GM18907 (cell line): Measurements from ENCODE around the gene TPH2.

Experiments used
- ATAC-seq: cut with Tn5 transposase; IDR thresholded peaks from one replicate; pipeline ENCODE4 v1.9.1; 2021; ENCODE audit warnings: mild to moderate bottlenecking, moderate library complexity; ENCODE audit not compliant: unreplicated experiment

TPH2 gene

GRCh38 chr12:71938728-71939385, at the start of gene TPH2:
Gene TPH2 (plus strand): TSS chr12:71938845. CDS start chr12:71938987, 142 bp downstream.
- peak; percentile 79 for ATAC-seq

DNA sequence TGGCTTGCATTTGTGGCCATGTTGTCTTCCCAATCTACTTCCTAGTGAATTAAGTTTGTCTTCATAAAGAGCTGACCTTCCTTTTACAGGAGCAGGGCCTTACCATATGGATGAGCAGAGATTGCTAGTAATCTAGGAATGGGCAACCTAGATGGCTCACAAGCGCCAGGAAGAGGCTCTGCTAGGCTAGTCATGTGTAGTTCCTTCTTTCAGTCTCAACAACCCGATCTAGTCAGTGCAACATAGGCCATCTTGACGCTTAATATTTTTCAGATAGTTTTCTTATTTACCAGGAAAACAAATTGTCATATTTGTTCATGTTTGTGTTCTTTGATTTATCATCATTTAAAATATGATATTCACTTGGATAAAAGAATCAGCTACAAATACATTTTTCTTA, 48.2 kb upstream of the TPH2 start:
- no peak for ATAC-seq

- ATAC-seq: no peak
Observed at GRCh38 chr12:71892059-71892458, 46.6 kb upstream of the TPH2 start.

DNA sequence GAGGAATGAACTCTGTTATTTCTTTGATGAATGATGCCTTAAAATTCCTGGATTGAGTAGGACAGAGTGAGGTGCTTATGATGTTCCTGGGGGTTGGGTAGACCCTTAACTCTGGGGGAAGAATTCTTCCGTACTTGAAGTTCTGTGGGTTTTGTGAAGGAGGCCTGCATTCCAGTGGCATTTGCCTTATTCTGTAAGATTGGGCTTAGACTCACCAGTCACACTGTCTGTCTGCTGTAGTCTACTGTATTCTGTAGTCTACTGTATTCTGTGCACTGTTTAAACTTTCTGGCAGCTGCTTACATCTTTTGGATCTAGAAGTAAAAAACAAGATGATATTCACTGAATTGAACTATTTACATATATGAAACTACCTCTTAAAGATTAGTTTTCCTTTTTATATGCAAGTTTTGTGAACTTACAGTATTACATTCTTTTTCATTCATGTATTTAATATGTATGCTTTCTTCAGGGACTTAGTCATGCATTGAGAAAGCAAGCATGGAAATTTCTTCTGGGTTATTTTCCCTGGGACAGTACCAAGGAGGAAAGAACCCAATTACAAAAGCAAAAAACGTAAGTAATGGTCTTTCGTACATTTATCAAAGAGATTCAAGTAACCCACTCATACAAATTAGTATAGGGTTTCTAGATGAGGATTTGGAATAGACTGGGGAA, 42.3 kb upstream of the TPH2 start:
- ATAC-seq: no peak

- ATAC-seq: no peak
Observed at GRCh38 chr12:71900091-71900490, 38.6 kb upstream of the TPH2 start.

DNA sequence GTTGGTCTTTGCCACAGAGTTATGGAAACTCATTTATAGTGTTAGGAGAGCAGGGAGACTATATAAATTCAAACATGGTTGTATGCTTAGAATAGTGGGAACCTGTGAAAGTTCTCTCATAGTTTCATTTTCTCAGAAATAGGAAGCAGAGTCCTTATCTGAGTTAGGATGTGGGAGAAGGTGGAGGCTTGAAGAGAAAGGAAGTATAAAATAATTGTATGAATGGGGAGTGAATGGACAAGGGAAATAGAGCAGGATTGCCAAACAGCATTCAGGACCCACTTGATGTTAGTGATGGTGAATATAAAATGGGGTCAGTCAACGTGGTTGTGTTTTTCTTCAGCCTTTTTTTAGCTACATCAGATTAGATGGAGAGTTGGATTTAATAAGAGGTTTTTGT, 34.0 kb upstream of the TPH2 start:
- ATAC-seq: no peak

DNA sequence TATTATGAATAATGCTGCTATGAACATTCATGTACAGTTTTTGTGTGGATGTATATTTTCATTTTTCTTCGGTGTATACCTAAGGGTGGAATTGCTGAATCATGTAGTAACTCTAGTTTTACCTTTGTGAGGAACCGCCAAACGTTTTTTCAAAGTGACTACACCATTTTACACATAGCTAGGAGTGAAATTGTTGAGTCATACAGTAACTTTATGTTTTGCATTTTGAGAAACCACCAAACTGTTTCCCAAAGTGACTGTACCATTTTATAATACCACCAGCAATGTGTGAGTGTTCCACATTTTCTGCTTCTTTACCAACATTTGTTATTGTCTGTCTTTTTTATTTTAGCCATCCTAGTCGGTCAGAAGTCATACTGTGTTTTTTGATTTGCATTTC, 3.1 kb upstream of the TPH2 start:
- ATAC-seq: peak; percentile 88

DNA sequence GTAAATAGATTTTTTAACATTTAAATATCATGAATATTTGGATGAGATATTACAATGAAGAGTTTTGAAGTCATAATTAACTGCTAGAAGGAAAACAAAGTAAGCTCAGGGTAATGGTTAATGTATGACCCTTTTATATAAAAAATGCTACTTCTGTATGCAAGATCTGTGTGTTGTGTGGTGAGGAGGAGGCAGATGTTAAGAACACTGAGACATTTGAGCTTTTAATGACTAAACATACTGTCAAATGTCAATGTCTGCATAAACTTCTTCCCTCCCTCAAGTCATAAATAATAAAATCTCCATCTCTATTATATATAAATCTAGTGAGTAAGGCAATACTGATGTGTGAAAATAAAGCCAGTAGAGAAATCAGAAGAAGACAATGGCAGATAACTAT, 1.4 kb downstream of the TPH2 start:
- no peak for ATAC-seq

- ATAC-seq: no peak
Observed at GRCh38 chr12:71941174-71941573, 2.5 kb downstream of the TPH2 start.

GRCh38 chr12:71942259-71942658, 3.6 kb downstream of the TPH2 start:
- ATAC-seq: no peak

GRCh38 chr12:71942703-71943102, 4.1 kb downstream of the TPH2 start:
- ATAC-seq: no peak

DNA sequence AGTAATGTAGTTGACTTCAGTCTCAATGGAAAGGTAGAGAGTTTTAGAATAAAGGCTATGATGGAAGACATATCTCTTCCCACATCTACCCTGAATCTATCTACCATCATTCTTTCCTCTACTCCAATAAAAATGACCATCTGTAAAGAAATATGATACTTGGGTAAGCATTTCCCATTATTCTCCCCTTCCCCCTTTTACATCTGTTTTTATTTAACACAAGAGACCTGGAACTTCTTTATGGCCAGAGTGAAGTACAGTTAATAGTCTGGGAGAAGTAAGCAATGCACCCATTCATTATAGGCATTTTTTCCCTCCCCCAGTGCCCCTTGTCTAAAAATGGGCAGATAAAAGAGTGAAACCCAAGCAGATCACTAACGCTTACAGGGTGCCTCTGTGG, 6.5 kb downstream of the TPH2 start:
- no peak for ATAC-seq

DNA sequence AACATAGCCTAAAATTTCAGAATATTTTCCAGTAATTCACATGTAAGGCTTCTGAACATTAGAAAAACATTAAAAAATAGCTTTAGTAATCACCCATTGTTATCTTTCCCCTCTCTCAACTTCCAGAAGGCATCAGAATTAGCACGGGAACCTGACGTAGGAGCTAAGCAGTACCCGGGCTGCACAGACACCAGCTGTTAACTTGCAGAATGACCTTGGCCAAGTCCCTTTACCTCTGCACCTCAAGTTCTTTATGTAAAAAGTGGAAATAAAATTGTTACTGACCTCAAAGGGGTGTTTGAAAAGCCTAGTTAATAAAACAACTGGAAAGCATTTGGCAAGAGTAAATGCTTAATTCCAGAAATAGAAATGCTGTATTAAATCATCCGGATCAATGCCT, 7.2 kb downstream of the TPH2 start:
- no peak for ATAC-seq

DNA sequence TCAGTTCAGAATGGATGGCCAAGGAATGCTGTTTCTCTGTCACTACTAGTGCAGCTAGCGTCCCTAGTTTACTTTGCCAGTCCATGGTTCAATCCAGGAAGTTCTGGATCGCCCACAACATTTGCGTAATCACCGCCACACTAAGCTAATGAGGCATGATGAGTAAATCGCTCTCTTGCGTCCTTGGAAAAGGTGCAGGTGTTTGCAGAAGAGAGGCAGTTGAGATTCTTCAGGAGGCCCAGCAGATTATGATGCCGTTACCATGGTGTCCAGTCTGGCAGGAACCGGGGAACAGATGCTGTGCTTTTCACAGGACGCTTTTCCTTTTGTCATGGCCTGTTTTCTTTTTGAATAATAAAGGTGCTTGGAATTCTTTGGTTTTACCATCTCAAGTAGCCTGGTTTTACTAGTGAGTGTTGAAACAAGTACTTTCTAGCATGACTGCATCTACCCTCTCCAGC, 9.0 kb downstream of the TPH2 start:
- ATAC-seq: no peak

- no peak for ATAC-seq
Observed at GRCh38 chr12:71948390-71948789, 9.7 kb downstream of the TPH2 start.

GRCh38 chr12:71949646-71950045, 11.0 kb downstream of the TPH2 start:
- ATAC-seq: no peak

DNA sequence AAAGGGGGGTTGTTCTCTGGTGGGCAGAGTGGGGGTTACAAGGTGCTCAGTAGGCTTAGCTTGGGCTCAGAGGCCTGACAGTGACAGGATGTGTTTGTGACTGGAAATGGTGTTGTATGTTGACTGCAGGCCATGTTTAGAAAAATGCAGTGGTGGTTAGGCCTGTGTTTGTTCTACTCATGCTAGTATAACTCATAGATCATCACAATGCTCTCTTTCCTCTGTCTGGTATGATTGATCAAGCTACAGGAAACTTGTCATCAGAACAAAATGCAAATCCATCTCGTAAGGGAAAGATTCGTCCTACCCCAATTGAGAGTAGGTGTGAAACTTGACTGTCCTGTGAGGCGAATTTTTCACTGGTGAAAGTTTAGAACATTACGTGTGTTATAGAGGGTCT, 11.8 kb downstream of the TPH2 start:
- ATAC-seq: no peak

GRCh38 chr12:71950819-71951218, 12.2 kb downstream of the TPH2 start:
- no peak for ATAC-seq

GRCh38 chr12:71954083-71954778, 15.6 kb downstream of the TPH2 start:
- ATAC-seq: no peak

DNA sequence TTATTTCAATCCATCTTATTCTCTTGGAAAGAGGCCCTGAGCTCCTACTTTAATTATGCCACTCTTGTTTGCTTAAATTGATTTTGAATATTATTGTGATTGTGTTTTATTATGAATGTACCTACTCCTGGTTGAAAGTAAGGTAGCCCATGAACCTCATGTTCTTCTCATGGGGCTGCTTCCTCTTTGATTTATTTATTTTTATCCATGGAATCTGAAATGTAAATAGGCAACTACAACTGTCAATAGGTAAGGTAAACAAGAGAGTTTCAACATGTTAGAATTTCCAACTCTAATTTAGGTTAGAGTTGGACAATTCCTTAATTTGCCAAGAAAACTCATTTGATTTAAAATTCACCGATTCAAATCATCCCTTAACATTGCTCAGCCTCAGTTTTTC, 16.2 kb downstream of the TPH2 start:
- ATAC-seq: no peak

DNA sequence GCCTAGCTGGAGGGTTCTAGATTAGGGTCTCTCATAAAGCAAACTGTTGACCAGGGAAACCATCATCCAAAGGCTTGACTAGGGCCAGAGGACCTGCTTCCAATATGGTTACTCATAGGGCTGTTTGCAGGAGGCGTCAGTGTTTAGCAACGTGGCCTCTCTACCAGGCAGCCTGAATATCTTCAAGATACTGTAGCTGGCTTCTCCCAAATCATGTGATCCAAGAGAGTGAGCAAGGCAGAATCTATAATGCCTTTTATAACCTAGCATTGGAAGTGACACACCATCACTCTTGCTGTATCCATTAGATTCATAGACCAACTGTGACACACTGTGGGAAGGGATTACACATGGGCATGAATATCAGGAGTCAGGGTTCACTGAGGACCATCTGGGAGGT, 17.3 kb downstream of the TPH2 start:
- no peak for ATAC-seq

DNA sequence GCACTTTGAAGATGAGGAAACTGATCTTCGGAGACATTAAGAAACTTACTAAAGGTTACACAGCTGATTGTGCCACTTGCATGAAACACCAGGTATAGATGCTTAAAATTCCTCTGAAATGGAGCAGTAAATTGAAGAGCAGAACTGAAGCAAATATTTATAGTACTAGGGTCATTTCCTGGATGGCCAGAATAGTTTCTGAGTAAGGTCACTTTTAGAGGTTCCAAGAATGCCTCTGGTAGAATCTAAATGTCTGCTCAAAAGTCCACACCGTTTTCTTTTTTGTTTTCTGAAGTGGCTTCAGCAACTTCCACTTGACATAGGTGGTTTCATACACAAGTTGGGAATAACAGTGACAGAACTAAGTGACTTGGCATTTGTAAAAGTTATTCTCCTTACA, 19.4 kb downstream of the TPH2 start:
- ATAC-seq: no peak
